ENCODE measurements around the gene SERGEF.
"Not testable (repeated sequence)": the region's sequence is repeated elsewhere in the genome, so short reads cannot be mapped to it uniquely, and the experiment has no call there.

SERGEF gene

GRCh38 chr11:18000128-18000527 lies 12.7 kb downstream of the SERGEF start:
- not testable (repeated sequence) for DNase-seq (ENCODE audit: low read depth)

DNA sequence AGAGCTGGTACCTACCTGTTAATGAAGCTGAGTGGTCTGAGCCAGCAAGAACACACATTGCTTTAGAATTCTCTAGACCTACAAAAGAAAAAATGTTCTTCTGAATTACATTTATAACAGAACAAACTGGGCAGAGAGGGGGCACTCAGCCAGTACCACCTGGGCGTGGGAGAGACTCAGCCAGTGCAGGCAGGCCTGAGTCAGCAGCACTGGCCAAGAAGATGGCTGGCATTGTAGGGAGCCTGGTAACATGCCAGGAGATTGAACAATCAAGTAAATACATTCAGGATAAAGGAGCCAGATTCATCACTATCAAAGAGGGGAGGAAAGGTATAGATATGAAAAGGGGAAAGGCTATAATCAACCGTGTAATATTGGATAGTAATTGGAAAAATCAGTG lies 19.9 kb downstream of the SERGEF start:
- no peak for DNase-seq (ENCODE audit: low read depth)

DNA sequence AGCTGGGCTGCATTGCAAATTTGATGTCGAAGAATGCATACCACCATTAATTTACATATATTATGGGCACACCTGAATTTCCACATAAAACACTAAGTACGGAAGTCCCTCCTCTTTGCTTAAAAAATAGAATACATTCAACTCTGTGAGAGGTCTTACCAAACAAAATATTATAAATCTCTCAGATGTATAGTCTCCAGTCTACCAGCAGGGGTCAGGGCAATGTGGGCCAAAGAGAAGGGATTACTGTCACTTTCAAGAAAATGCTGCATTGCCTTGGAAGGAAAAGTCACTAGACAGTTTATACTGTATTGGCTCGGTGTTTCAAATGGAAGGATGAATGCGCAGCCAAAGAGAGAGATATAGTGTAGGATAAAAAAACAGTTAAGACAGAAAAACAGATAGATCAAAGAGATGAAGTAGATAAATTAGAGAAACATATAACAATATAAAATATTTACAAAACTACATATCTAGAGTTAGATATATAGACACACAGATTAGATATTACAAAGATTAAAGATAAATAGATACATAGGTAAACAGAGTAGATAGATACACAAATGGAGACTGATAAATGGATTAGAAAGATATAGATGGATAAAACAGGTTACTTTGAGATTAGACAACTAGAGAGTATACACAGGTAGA lies 20.9 kb downstream of the SERGEF start:
- DNase-seq (ENCODE audit: low read depth), result no peak

DNA sequence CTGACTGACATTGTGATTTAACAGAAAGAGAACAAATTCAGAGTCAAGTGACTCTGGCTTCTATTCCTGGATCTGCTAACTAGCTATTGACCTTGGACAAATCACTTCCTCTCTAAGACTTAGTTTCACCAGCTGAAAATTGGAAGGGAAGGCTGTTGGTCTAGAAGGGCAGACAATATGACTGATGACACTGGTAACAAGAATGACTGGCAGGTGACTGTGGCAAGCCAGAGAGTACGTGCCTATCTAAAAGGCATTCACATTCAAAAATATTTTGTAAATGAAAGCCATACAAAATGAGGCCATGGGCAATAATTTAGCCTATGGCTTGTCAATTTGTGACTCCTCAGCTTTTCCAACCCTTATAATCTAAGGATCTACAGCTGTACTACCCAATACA lies 23.5 kb downstream of the SERGEF start:
- no peak for DNase-seq (ENCODE audit: low read depth)

DNA sequence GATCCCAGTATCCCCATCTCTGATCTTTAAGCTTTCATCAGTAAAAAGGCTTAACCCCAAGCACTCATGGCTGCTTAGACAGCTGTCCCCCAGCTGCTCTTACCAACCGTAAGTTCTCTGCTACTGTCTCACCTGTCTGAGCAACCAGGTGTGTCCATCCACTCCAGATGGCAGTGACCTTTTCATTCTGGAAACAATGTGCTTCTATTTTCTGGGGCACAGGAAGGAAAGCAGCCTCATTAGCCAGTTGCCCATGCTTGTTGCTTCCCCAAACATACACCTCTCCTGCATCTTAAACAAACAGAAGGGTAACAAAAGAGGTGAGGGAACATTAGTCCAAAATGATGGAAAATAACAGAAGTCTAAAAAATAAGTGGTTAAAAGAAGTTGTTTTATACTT lies 24.4 kb downstream of the SERGEF start:
- DNase-seq (ENCODE audit: low read depth), result no peak

DNA sequence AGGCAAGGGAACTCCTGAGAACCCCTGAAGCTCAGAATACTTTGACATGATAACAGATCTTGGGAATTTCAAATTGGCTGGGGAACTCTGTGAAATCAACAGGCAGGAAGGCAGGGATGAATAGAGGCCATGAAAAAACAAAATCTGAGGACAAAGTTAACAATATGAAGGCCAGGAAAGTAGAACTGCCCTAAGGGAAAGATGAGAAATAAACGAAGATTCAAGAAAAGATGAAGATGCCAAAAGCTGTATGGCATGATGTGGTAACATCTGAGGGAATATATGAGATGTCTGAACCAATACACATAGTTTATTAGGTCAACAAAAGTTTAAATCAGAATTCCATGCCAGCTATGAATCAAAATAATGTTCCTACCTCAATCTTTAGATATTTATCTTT lies 25.0 kb downstream of the SERGEF start:
- DNase-seq (ENCODE audit: low read depth), result no peak

GRCh38 chr11:17986711-17987220 lies 26.1 kb downstream of the SERGEF start:
- DNase-seq (ENCODE audit: low read depth), result no peak

DNA sequence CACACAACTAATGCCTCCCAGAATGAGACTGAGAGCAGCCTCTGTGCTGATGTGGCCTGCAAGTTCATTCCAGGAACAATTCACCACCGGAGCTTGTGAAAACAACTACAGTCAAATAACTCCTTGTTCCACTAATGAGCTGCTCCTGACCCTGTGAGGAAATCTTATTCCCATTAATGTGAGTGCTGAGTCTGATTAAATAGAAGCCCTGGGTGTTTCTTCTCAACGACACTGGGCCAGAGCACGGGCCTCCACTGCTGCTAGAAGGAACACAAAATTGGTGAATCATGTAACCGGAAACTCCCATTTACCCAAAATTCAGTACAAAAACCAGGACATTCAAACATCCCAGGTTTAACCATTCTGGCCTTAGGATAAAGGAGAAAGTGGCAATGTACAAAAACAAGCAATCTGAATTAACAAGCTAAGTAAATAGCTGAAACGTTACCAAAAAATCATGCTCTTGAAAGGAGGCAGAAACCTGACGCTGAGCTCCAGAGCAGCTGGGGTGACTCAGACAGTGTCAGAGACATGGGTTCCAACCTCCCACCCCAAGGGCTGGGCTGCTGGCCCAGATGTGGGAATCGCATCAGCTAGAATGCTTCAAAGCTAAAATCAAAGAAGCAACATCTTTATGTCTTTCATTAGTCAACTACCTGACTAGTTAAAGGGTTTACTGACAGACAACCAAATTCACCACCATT lies 26.7 kb downstream of the SERGEF start:
- no peak for DNase-seq (ENCODE audit: low read depth)

DNA sequence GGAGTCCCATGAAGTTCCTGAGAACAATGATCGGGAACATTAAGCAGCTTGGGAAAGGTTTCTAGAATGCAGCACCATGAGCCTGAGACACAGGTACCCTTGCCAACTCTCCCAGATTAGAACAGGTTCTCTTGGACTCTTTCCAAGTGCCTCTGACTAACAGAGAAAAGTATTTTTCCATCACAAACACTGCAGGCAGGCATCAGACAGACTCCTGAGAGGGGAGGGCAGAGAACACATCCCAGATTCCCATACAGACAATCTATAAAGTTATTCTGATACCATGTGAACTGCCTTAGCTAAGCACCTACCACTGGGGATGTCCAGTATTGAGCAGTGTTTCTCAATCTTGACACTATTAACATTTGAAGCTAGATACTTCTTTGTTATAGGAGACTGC lies 27.3 kb downstream of the SERGEF start:
- no peak for DNase-seq (ENCODE audit: low read depth)

- DNase-seq (ENCODE audit: low read depth), result no peak
Measured at GRCh38 chr11:17983569-17983968, 29.3 kb downstream of the SERGEF start.

DNA sequence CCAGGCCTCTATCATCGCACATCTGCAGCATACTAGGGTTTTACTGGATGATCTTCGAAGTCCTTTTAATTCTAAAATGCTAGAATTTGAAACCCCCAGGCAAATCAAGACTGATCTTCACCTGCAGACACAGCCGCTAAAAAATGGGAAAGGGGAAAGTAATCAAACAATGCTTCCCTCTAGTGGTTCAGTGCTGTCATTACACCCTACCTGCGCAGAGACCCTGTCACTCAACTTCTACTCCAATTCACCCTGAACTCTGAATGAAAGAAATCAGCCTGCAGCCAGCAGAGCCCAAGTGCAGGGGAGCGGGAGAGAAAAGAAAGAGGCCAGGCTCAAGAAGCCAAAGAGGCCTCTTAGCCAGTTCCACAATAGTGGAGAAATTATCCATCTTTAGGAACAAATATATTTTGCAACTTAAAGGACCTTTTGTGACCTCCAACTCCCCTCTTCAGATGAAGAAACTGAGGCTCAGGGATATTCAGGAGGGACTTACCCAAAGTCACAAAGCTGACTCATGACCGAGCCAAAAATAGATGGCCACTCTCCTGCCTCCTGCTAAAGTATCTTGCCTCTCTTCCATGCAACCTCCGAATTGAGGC lies 33.0 kb downstream of the SERGEF start:
- DNase-seq (ENCODE audit: low read depth), result no peak

DNA sequence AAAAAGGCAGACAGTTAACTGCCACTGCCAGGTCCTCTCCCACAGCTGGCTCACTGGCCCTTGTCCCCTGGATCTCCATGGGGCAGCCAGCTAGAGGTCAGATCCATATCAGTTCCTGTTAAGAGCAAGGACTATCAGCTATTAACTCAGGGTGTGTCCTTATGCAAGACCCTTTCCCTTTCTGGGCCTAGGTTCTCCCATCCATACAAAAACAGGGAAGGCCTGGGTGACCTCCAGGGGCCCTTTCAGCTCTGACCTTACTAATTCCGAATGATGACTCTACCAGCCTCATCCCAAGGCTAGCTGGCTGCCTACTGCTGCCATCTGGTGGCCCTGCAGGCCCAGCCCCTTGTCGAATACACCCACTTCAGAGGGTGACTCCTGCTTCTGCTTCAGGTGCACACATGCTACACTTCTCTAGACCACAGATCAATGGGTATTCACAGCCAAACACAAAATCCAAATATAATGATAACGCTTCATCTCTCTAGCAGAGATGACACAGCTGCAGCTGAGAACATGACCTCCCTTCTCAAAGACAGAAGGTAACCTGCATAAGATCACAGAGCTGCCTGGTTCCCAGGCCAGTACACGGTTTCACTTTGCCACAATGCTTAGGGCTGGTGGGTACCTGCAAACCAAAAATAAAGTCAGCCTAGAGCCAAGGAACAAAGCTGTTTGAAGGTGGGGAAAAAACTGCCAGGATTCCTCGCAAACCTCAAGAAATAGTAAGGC lies 34.1 kb downstream of the SERGEF start:
- no peak for DNase-seq (ENCODE audit: low read depth)

DNA sequence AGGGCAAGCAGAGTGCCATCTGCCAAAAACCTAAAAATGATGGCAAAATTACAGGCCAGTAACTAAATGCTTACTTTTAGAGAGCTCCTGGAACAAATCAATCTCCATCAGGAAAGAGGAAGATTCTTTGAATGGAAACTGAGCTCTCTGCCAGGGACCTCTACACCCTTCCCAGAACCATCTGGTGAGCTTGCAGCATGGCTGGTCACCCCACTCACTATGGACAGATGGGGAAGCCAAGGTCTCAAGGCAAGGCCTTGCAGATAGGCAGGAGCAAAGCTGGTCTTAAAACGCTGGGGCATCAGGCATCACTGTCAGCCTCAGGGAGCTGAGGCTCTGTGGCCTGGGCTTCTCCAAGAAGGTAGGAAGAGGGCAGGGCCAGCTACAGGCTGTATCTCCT lies 36.2 kb downstream of the SERGEF start:
- DNase-seq (ENCODE audit: low read depth), result no peak

GRCh38 chr11:17974246-17974645 lies 38.6 kb downstream of the SERGEF start:
- DNase-seq (ENCODE audit: low read depth), result no peak

- DNase-seq (ENCODE audit: low read depth), result no peak
Measured at GRCh38 chr11:17972987-17973386, 39.9 kb downstream of the SERGEF start.

DNA sequence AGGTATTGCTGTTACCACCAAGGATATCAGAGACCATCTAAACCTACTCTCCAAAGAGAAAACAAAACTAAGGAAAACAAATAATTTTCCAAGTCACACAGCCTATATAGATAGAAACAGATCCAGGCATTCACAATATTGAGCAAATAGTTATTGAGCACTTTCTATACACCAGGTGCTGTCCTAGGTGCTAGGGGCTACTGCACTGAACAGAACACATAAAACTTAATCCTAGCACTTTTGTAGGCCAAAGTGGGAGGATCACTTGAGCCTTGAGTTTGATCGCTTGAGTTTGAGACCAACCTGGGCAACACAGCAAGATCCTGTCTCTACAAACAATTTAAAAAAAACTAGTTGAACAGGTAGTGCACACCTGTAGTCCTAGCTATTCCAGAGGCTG lies 44.6 kb downstream of the SERGEF start:
- DNase-seq (ENCODE audit: low read depth), result no peak

GRCh38 chr11:17967661-17968060 lies 45.2 kb downstream of the SERGEF start:
- no peak for DNase-seq (ENCODE audit: low read depth)

- no peak for DNase-seq (ENCODE audit: low read depth)
Measured at GRCh38 chr11:17960091-17960490, 52.8 kb downstream of the SERGEF start.

- DNase-seq (ENCODE audit: low read depth), result no peak
Measured at GRCh38 chr11:17958446-17958845, 54.4 kb downstream of the SERGEF start.

DNA sequence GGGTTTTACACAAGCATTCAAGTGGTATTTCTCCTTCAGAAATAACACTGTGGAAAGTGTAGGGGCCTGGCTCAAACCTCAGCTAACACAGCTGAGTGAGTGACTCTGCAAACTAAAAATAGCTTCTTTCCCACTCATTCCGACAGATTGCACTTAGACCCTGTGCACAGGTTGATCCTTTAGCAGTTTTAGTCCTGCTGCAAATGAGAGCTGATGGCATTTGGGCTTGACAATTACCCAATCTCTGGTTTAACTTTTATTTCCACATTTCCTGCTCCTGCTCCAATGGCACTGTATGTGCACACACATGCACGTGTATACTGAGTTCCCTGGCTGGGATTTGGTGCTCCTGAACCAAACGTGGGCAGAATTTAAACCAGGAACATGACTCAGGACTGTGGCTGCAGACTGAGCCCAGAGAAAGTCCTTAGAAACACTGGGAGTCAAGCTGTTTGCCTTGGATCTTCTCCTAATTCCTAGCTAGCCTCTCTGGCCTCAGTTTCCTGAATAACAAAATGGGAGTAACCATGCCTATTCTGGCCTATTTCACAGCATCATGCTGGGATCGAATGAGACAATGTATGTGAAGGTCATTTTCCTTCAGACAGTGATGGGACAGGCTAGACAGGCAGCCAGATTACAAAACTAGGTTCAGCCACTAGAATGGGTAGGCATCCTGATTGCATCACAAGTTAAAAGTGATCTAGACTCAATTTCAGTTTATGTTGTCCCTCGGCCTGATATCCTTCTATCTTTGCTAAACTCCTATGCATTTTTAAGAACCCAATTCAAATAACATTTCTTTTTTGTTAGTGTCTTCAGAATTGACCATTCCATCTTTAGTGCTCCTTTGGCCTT lies 58.2 kb downstream of the SERGEF start:
- DNase-seq (ENCODE audit: low read depth), result no peak

GRCh38 chr11:17952487-17952886 lies 60.4 kb downstream of the SERGEF start:
- no peak for DNase-seq (ENCODE audit: low read depth)

All from activated T-helper 1 cell treated with Interleukin-2 at 50 U/mL for 16 hours (primary cell).